Stimulated activated effector memory CD8-positive, alpha-beta T cell treated with anti-CD3 and anti-CD28 coated beads, Interleukin-12 subunit alpha, Interleukin-12 subunit beta, amount 100 ng/mL, for 72 hours (primary cell): ENCODE measurements around the gene PIK3R5.
A peak's percentile ranks its signal among the peaks of the same experiment; 100 is the strongest.

Experiments
- ATAC-seq: fragments of 150-1000 bp; cut with Tn5 transposase; 2 replicates; pipeline ENCODE4 v1.10.0; 2021
- DNase-seq, 2 donors: peaks; one replicate each; pipeline ENCODE4 v3.0.0; 2021 to 2022; ENCODE audit warnings: low spot score in 2 of 2
- H3K27ac Mint-ChIP-seq: one replicate; pipeline ENCODE4 v1.8.0; 2022; ENCODE audit warnings: mild to moderate bottlenecking, mixed read lengths
- H3K36me3 Mint-ChIP-seq: one replicate; pipeline ENCODE4 v1.8.0; 2022; ENCODE audit warnings: mild to moderate bottlenecking, mixed read lengths
- H3K4me1 Mint-ChIP-seq: one replicate; pipeline ENCODE4 v1.8.0; 2022; ENCODE audit warnings: mixed read lengths
- H3K4me3 Mint-ChIP-seq: one replicate; pipeline ENCODE4 v1.8.0; 2022; ENCODE audit warnings: mild to moderate bottlenecking, mixed read lengths
- H3K9me3 Mint-ChIP-seq: one replicate; pipeline ENCODE4 v1.8.0; 2022; ENCODE audit warnings: mixed read lengths

PIK3R5 gene

DNA sequence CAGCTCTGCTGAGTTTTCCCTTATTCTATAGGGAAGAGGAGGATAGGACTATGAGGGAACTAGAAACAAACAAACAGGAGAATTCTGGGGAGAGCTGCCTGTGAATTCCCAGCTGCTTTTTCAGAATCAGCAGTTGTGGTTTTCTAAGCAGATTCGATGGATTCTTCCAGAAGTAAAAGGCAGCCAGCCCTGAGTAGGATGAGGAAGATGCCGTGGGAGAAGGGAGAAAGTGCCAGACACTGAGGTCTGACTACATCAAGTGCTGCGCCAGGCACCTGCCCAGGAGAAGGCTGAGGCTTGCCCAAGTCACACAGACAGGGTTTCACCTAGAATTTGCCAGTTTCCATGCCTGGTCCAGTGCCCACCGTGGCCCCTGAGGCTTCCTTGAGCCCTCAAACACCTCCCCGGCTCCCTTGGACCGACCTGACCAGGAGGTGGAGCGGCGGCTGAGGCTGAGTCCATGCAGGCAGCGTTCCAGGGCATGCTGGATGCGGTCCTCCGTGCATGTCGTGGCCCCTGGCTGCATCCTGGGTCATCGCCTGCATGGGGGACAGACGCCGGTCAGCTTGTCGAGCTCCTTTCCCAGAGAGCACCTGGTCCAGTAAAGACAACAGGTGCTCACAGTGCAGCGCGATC lies 54.4 kb downstream of the PIK3R5 start:
- Mint-ChIP-seq H3K27ac (peak overlapping the region; percentile 88), H3K4me1 (peaks cover 68% of the 10 kb centered on the region), H3K4me3 (no peak overlapping the region), H3K9me3 (no peaks in the 10 kb centered on the region), H3K36me3 (peaks cover 86% of the 10 kb centered on the region)
- ATAC-seq: no peak
- peak in 1 of 2 donors; percentile 38 for DNase-seq

GRCh38 chr17:8909586-8910270 lies 55.8 kb downstream of the PIK3R5 start:
- Mint-ChIP-seq H3K27ac (peak overlapping the region; percentile 88), H3K9me3 (no peaks in the 10 kb centered on the region), H3K36me3 (peaks cover 90% of the 10 kb centered on the region), H3K4me3 (no peak overlapping the region), H3K4me1 (peaks cover 62% of the 10 kb centered on the region)
- peak in 1 of 2 donors; percentile 36 for DNase-seq
- no peak for ATAC-seq

- Mint-ChIP-seq H3K4me3 (no peak overlapping the region), H3K27ac (peak overlapping the region; percentile 72), H3K4me1 (peaks cover 48% of the 10 kb centered on the region), H3K36me3 (peaks cover 100% of the 10 kb centered on the region), H3K9me3 (no peaks in the 10 kb centered on the region)
- ATAC-seq (peak; percentile 39), DNase-seq (no peak)
These were observed 60.2 kb downstream of the PIK3R5 start for GRCh38 chr17:8905331-8905730.

DNA sequence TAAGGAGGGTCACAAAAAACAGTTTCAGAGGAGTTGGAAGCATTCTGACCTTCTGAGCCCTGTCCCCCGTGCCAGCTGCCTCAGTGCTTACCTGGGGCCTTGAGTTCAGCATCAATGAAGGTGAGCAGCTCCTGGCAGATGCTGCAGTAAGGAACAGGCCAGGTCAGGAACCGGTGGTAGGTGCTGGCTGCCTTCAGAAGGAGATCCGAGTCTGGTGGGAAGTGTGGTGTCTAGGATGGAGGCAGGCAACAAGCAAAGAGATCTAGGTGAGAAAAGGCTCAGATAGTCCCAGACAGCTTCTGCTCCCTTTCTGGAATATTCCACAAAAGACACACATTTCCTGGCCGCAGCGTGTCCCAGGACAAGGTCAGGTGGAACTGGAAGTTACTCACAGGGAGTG lies 60.8 kb downstream of the PIK3R5 start:
- Mint-ChIP-seq H3K4me3 (no peak overlapping the region), H3K9me3 (no peaks in the 10 kb centered on the region), H3K4me1 (peaks cover 48% of the 10 kb centered on the region), H3K36me3 (peaks cover 100% of the 10 kb centered on the region), H3K27ac (peak overlapping the region; percentile 72)
- no peak for DNase-seq
- ATAC-seq: no peak

- ATAC-seq (no peak), DNase-seq (no peak)
- Mint-ChIP-seq H3K4me1 (peaks cover 48% of the 10 kb centered on the region), H3K27ac (peak overlapping the region; percentile 72), H3K36me3 (peaks cover 100% of the 10 kb centered on the region), H3K4me3 (no peak overlapping the region), H3K9me3 (no peaks in the 10 kb centered on the region)
These were observed 61.3 kb downstream of the PIK3R5 start for GRCh38 chr17:8904201-8904600.

GRCh38 chr17:8900626-8901585 lies 64.6 kb downstream of the PIK3R5 start:
- H3K4me1 Mint-ChIP-seq: peaks cover 74% of the 10 kb centered on the region
- peak overlapping the region; percentile 87 for H3K27ac Mint-ChIP-seq
- no peak for DNase-seq
- no peak overlapping the region for H3K4me3 Mint-ChIP-seq
- no peaks in the 10 kb centered on the region for H3K9me3 Mint-ChIP-seq
- H3K36me3 Mint-ChIP-seq: peaks cover 100% of the 10 kb centered on the region
- ATAC-seq: no peak

DNA sequence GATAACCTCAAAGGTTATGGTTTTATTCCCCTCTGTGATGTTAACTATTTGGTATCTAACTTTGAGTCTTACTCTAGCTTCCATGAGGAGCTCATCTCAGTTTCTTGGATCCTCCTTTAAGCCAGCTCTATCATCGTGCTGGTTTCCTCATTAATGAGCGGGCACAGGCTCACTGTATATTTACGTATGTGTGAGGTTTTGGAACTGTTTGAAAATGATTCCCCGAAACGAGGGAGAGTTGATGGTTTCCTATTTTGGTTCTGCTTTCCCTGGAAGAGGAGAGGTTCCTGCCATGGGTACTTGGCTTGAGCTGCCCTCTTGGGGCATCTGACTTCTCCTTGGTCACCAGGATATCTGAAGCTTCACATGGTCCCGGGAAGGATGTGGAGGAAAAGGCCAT lies 65.3 kb downstream of the PIK3R5 start:
- H3K4me1 Mint-ChIP-seq: peaks cover 75% of the 10 kb centered on the region
- H3K36me3 Mint-ChIP-seq: peaks cover 100% of the 10 kb centered on the region
- no peak overlapping the region for H3K4me3 Mint-ChIP-seq
- H3K9me3 Mint-ChIP-seq: no peaks in the 10 kb centered on the region
- DNase-seq: no peak
- ATAC-seq: no peak
- H3K27ac Mint-ChIP-seq: peak overlapping the region; percentile 87

GRCh38 chr17:8898636-8899035 lies 66.9 kb downstream of the PIK3R5 start:
- ATAC-seq (no peak), DNase-seq (no peak)
- H3K36me3 Mint-ChIP-seq: peaks cover 98% of the 10 kb centered on the region
- no peaks in the 10 kb centered on the region for H3K9me3 Mint-ChIP-seq
- H3K27ac Mint-ChIP-seq: peak overlapping the region; percentile 87
- peaks cover 80% of the 10 kb centered on the region for H3K4me1 Mint-ChIP-seq
- peak overlapping the region; percentile 40 for H3K4me3 Mint-ChIP-seq

DNA sequence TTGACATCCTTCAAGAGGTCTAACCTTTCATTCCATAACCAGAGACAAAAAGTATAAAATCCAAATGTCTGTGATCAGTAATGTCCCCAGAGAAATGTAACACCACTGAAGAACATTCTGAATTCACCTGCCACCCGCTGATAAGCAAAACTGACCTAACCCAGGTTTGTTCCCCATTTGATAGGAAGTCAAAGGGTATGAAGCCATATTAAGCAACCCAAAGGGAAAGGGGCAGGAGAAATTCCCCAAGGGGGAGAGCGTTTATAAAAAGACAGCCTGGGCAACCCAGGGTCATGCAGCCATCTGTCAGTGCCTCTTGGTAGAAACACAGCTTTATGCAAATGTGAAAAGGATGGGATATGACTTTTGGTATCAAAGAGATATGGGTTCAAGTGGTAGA lies 67.4 kb downstream of the PIK3R5 start:
- DNase-seq (no peak), ATAC-seq (no peak)
- peaks cover 98% of the 10 kb centered on the region for H3K36me3 Mint-ChIP-seq
- peak overlapping the region; percentile 16 for H3K27ac Mint-ChIP-seq
- H3K4me3 Mint-ChIP-seq: no peak overlapping the region
- no peaks in the 10 kb centered on the region for H3K9me3 Mint-ChIP-seq
- peaks cover 81% of the 10 kb centered on the region for H3K4me1 Mint-ChIP-seq

- ATAC-seq (peak; percentile 25), DNase-seq (no peak)
- peak overlapping the region; percentile 16 for H3K27ac Mint-ChIP-seq
- peaks cover 92% of the 10 kb centered on the region for H3K4me1 Mint-ChIP-seq
- H3K4me3 Mint-ChIP-seq: no peak overlapping the region
- H3K9me3 Mint-ChIP-seq: no peaks in the 10 kb centered on the region
- H3K36me3 Mint-ChIP-seq: peaks cover 98% of the 10 kb centered on the region
These were observed 68.6 kb downstream of the PIK3R5 start for GRCh38 chr17:8896641-8897635.

- ATAC-seq (no peak), DNase-seq (no peak)
- Mint-ChIP-seq H3K9me3 (no peaks in the 10 kb centered on the region), H3K4me3 (no peak overlapping the region), H3K27ac (peak overlapping the region; percentile 16), H3K36me3 (peaks cover 98% of the 10 kb centered on the region), H3K4me1 (peaks cover 86% of the 10 kb centered on the region)
These were observed 69.4 kb downstream of the PIK3R5 start for GRCh38 chr17:8896087-8896486.

DNA sequence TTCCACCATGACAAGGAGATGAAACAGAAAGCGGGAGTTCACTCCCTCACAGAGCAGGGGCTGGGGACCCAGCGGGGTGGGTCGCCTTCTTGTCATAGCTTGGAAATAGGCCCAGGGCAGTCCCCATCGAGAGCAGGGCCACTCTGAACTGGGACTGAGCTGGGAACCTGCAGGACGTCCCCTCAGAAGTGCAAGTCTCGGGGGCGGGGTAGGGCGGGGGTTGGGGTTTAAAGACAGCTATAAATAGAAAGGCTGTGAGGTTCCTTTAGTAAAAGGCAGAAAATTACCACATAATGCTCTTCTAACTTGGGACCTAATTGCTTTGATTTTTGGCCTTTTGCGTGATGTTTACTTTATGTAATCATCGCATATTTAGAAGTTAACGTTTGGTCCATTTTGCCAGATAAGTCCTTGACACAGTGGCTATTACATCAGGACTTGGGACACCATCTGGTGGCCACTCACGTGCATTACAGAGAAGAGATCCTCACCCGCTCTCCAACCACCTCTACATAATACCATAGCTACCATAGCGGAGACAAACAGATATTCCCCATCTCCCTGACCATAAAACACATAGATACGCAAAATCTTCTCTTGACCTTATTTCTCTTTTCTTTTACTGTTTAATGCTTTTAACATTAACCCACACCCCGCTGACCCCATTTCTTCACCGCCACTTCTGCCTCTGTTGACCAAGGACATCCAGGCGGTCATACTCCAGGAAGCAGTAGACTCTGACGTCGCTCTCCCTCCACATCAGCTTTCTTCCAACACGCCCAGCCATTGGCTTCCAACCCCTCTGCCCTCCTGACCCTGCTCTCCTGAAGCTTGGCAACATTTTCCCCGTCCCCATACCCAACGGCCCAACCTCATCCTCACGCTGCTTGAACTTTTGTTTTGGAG lies 70.6 kb downstream of the PIK3R5 start:
- ATAC-seq: peak; percentile 51
- peaks cover 98% of the 10 kb centered on the region for H3K36me3 Mint-ChIP-seq
- H3K4me3 Mint-ChIP-seq: no peak overlapping the region
- peak overlapping the region; percentile 16 for H3K27ac Mint-ChIP-seq
- H3K4me1 Mint-ChIP-seq: peaks cover 74% of the 10 kb centered on the region
- no peaks in the 10 kb centered on the region for H3K9me3 Mint-ChIP-seq
- DNase-seq: no peak

DNA sequence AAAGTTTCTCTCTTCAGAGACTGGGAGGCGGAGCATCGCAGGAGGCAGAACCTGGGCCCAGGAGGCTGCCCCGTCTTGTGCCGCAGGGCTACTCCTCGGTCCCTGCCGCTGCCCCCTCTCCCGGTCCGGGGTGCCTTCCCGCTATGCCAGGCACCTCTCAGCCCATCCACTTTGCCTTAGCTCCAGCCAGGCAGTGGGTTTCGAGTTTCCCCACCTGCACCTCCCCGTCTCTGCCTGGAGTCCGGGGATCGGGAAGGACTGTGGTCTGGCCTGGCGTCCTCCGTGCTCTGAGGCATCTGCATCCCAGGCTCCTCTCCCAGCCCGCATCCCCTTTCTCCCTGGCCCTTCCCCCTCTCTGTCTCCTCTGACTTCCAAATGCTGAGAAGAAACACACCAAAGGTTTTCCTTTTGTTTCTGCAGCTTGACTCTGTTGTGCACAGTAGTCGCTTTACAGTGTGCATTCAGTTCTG lies 71.3 kb downstream of the PIK3R5 start:
- Mint-ChIP-seq H3K36me3 (peaks cover 98% of the 10 kb centered on the region), H3K4me1 (peaks cover 69% of the 10 kb centered on the region), H3K9me3 (no peaks in the 10 kb centered on the region), H3K4me3 (no peak overlapping the region), H3K27ac (peak overlapping the region; percentile 16)
- ATAC-seq (no peak), DNase-seq (no peak)
